Ishikawa (cell line): ENCODE data around the gene RNF220.

Source experiments
- CEBPB ChIP-seq: IDR thresholded peaks from 2 replicates; pipeline ENCODE4 v1.6.1; 2012
- CREB1 ChIP-seq: IDR thresholded peaks from 2 replicates; pipeline ENCODE4 v1.6.1; 2012; ENCODE audit warnings: low read depth
- EGR1 ChIP-seq: IDR thresholded peaks from 2 replicates; pipeline ENCODE4 v1.6.1; 2012
- EP300 ChIP-seq: IDR thresholded peaks from 2 replicates; pipeline ENCODE4 v1.6.1; 2012; ENCODE audit warnings: borderline replicate concordance
- FOXM1 ChIP-seq: IDR thresholded peaks from 2 replicates; pipeline ENCODE4 v1.6.1; 2012; ENCODE audit warnings: low read depth, borderline replicate concordance
- NFIC ChIP-seq: IDR thresholded peaks from 2 replicates; pipeline ENCODE4 v1.6.1; 2012
- RAD21 ChIP-seq: IDR thresholded peaks from 2 replicates; pipeline ENCODE4 v1.6.1; 2012; ENCODE audit warnings: low read depth
- TAF1 ChIP-seq: IDR thresholded peaks from 2 replicates; pipeline ENCODE4 v1.6.1; 2012; ENCODE audit warnings: low read depth, mild to moderate bottlenecking
- TCF12 ChIP-seq: IDR thresholded peaks from 2 replicates; pipeline ENCODE4 v1.6.1; 2012; ENCODE audit warnings: low read depth
- TEAD4 ChIP-seq: IDR thresholded peaks from 2 replicates; pipeline ENCODE4 v1.6.1; 2012
- YY1 ChIP-seq: IDR thresholded peaks from 2 replicates; pipeline ENCODE4 v1.6.1; 2012; ENCODE audit warnings: low read depth
- ZBTB7A ChIP-seq: IDR thresholded peaks from 2 replicates; pipeline ENCODE4 v1.6.1; 2012; ENCODE audit warnings: low read depth
- TF ChIP-seq, protein P1 (sequence below): IDR thresholded peaks from 2 replicates; pipeline ENCODE4 v1.6.1; 2012
- TF ChIP-seq, protein P2 (sequence below): IDR thresholded peaks from 2 replicates; pipeline ENCODE4 v1.6.1; 2012; ENCODE audit warnings: low read depth, mild to moderate bottlenecking
- TF ChIP-seq, protein P3 (sequence below): IDR thresholded peaks from 2 replicates; pipeline ENCODE4 v1.6.1; 2012

The RNF220 gene

DNA sequence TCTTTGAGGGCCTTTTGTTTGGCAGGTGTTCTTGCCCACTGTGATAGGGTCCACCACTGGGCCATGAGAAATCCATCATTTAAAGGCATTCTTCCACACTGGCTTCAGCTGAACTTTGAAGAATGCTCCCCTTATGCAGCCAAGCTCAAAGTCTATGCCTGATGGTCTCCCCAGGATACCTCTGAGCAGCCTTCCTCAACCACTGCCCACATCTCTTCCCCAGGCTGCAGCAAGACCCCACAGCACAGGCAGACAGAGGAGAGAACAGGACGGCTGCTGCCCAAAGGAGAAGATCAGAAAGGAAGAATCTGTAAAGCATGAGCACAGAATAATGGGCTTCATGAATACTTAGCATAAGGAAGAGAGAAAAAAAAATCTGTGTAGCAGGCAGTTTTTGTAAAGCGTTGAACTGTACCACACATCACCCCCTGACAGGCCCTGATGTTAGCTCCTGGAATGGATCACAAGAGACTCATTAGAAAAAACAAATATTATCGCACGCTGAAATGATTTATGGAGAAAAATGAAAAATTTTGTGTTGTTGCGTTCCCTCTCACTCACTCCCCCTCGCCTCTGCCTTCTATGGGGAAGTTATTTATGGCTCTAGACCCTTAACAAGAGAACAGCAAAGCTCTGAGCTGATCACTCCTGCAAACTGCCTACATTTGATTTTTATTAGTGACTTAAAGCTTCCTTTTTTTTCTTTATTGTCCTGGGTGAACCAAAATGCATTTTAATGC is 135.1 kb downstream of the RNF220 start:
- TF ChIP-seq TEAD4 (no peak), YY1 (no peak), ZBTB7A (no peak), NFIC (no peak), EP300 (no peak)
- TF ChIP-seq, protein P1, sequence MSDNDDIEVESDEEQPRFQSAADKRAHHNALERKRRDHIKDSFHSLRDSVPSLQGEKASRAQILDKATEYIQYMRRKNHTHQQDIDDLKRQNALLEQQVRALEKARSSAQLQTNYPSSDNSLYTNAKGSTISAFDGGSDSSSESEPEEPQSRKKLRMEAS = no peak
- TF ChIP-seq, protein P2, sequence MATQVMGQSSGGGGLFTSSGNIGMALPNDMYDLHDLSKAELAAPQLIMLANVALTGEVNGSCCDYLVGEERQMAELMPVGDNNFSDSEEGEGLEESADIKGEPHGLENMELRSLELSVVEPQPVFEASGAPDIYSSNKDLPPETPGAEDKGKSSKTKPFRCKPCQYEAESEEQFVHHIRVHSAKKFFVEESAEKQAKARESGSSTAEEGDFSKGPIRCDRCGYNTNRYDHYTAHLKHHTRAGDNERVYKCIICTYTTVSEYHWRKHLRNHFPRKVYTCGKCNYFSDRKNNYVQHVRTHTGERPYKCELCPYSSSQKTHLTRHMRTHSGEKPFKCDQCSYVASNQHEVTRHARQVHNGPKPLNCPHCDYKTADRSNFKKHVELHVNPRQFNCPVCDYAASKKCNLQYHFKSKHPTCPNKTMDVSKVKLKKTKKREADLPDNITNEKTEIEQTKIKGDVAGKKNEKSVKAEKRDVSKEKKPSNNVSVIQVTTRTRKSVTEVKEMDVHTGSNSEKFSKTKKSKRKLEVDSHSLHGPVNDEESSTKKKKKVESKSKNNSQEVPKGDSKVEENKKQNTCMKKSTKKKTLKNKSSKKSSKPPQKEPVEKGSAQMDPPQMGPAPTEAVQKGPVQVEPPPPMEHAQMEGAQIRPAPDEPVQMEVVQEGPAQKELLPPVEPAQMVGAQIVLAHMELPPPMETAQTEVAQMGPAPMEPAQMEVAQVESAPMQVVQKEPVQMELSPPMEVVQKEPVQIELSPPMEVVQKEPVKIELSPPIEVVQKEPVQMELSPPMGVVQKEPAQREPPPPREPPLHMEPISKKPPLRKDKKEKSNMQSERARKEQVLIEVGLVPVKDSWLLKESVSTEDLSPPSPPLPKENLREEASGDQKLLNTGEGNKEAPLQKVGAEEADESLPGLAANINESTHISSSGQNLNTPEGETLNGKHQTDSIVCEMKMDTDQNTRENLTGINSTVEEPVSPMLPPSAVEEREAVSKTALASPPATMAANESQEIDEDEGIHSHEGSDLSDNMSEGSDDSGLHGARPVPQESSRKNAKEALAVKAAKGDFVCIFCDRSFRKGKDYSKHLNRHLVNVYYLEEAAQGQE = no peak

DNA sequence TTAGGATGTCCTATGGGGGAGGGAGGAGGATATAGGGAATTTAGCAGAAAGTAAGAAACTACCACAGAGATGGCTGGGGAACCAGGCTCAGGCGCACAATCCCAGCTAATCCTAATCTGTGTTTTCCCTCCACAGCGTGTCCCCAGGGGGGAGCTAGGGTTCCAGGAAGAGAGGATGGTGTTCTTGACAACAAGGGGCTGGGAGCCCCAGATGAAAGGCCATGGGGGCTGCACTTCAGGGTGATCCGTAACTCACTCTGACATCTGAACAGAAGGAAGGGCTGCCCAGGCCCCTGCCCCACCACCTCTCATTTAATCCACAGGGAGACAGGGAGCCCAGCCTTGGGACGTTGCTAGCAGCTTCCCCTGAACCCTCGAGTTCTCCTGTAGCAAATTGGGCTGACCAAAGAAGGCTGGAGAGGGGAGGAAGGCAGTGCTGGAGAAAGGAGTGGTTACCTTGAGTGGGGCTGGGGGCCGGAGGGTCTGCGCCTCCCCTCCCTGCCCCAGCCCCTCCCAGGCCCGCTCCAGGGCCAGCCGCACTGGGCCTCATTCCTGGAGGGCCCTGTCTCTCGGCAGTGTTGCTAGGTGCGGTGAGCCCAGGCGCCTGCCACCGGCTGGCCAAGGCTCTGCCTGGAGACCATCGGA is 137.5 kb downstream of the RNF220 start:
- no peak for TF ChIP-seq FOXM1
- TF ChIP-seq YY1 = no peak
- no peak for TF ChIP-seq EGR1
- TF ChIP-seq RAD21 = no peak
- TF ChIP-seq, protein P2 = no peak
- TF ChIP-seq CREB1 = no peak
- TF ChIP-seq NFIC = no peak
- TF ChIP-seq, protein P3, sequence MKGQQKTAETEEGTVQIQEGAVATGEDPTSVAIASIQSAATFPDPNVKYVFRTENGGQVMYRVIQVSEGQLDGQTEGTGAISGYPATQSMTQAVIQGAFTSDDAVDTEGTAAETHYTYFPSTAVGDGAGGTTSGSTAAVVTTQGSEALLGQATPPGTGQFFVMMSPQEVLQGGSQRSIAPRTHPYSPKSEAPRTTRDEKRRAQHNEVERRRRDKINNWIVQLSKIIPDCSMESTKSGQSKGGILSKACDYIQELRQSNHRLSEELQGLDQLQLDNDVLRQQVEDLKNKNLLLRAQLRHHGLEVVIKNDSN = no peak
- no peak for TF ChIP-seq TEAD4
- TF ChIP-seq, protein P1 = no peak
- TF ChIP-seq CEBPB = no peak
- no peak for TF ChIP-seq ZBTB7A
- TF ChIP-seq TCF12 = no peak
- TF ChIP-seq TAF1 = no peak

DNA sequence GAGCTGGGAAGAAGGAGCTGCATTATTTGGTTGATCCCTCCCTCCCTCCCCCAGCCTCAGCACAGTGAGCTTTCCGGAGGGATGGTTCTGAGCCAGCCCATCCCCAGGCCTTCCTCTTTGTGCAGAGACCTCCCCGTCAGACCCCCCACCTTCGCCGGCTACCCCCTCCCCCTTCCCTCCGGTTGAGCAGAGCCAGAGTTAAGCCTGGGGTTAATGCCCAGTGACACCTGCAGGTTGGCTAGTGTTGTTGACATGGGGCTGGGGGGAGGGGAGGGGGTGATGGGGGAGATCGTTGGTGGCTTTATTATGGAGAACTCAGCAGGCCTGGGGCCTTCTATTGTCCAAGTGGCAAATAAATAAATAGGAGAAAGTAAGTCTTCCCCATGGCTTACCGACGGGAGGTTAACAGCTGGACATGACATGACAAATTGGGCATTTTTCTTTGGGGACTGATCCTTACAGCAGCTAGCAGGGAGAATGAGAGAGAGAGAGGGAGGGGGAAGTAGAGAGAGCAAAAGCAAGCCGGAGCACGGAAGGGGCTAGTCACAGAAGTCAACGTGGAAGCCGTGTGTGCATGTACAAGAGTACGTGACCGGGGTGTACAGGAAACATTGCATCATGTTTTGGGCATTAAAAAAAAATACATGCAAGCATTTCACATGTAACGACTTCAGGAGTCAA is 138.1 kb downstream of the RNF220 start:
- TF ChIP-seq YY1 = no peak
- TF ChIP-seq TEAD4 = no peak
- TF ChIP-seq CEBPB = no peak
- no peak for TF ChIP-seq FOXM1
- TF ChIP-seq EP300 = no peak
- TF ChIP-seq TCF12 = no peak
- no peak for TF ChIP-seq ZBTB7A
- TF ChIP-seq, protein P3 = no peak
- no peak for TF ChIP-seq NFIC
- no peak for TF ChIP-seq CREB1
- TF ChIP-seq RAD21 = no peak
- TF ChIP-seq EGR1 = no peak
- TF ChIP-seq, protein P2 = no peak
- no peak for TF ChIP-seq TAF1
- TF ChIP-seq, protein P1 = no peak

DNA sequence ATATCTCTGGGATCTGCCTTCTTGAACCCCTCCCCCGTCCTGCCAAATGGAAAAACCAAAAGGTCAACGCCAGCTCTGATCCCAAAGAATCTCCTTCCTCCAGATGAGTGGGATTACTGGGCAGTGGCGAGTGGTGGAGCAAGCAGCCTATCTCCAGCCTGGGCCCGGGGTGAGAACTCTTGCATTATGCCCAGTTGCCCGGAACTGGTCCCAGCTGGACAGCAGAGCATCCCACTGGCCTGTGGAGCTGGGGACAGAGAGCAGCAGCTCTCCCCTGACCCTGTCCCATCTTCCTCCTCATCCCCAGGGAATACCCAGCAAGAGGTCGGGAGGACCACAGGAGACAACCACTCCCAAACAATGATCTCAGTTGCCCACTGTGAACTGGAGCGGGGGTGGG is 138.7 kb downstream of the RNF220 start:
- no peak for TF ChIP-seq CREB1
- TF ChIP-seq TAF1 = no peak
- no peak for TF ChIP-seq YY1
- TF ChIP-seq ZBTB7A = no peak
- no peak for TF ChIP-seq CEBPB
- TF ChIP-seq, protein P1 = no peak
- no peak for TF ChIP-seq FOXM1
- no peak for TF ChIP-seq RAD21
- TF ChIP-seq TEAD4 = no peak
- no peak for TF ChIP-seq TCF12
- TF ChIP-seq, protein P3 = no peak
- no peak for TF ChIP-seq NFIC
- no peak for TF ChIP-seq EP300
- TF ChIP-seq, protein P2 = no peak
- TF ChIP-seq EGR1 = no peak
